Heart left ventricle (tissue), 16 donors: ENCODE measurements around the gene NFE2L2. TPM values are rescaled to one million over a fixed set of nuclear protein-coding genes. Genes with fewer than 3 reads are reported as not detected.

ENCODE experiments used
- ATAC-seq, 4 donors: fragments of 200-7000 bp; cut with Tn5 transposase; one replicate each; pipeline ENCODE4 v1.9.1; 2020 to 2022; ENCODE audit warnings: moderate library complexity in 4 of 4, mild to moderate bottlenecking in 3 of 4, moderate number of reproducible peaks in 1 of 4
- DNase-seq, 5 donors: peaks; one replicate each; pipeline ENCODE4 v3.0.0-alpha.2; 2020
- H3K27ac ChIP-seq, 12 donors: fragments of 200-600 bp; sonication (generic) in 4 of 12; one replicate each; pipeline versions ENCODE4 v1.5.0 to v1.8.0; 2016 to 2022; ENCODE audit warnings: mild to moderate bottlenecking in 2 of 12
- H3K27me3 ChIP-seq, 9 donors: fragments of 200-600 bp; sonication (generic) in 2 of 9; one replicate each; pipeline versions ENCODE4 v1.5.1 to v1.8.0; 2016 to 2022; ENCODE audit warnings: mild to moderate bottlenecking in 3 of 9
- H3K36me3 ChIP-seq, 9 donors: fragments of 200-600 bp; sonication (generic) in 2 of 9; one replicate each; pipeline versions ENCODE4 v1.5.0 to v1.8.0; 2018 to 2022; ENCODE audit warnings: mild to moderate bottlenecking in 2 of 9
- H3K4me1 ChIP-seq, 12 donors: fragments of 200-600 bp; sonication (generic) in 4 of 12; one replicate each; pipeline versions ENCODE4 v1.5.0 to v1.8.0; 2016 to 2022; ENCODE audit warnings: mild to moderate bottlenecking in 3 of 12
- H3K4me3 ChIP-seq, 12 donors: fragments of 200-600 bp; sonication (generic) in 4 of 12; one replicate each; pipeline versions ENCODE4 v1.5.0 to v1.8.0; 2017 to 2022; ENCODE audit warnings: mild to moderate bottlenecking in 9 of 12, moderate library complexity in 4 of 12
- H3K9me3 ChIP-seq, 12 donors: fragments of 200-600 bp; sonication (generic) in 4 of 12; one replicate each; pipeline versions ENCODE4 v1.5.0 to v1.8.0; 2016 to 2022; ENCODE audit warnings: mild to moderate bottlenecking in 1 of 12
- POLR2A ChIP-seq, 2 donors: fragments of 450-650 bp; IDR thresholded peaks; one replicate each; pipeline ENCODE4 v1.6.1; 2017; ENCODE audit warnings: antibody characterized with exemption in 2 of 2, mild to moderate bottlenecking in 2 of 2, moderate library complexity in 2 of 2
- WGBS, 4 donors: extraction: QIAGEN DNeasy Blood & Tissue Kit in 2 of 4; methylation state at CpG; one replicate each; pipeline versions ENCODE4 v1.1.5 to v1.1.7; 2013 to 2018; 5-methylcytosine and 5-hydroxymethylcytosine counted together
- intact Hi-C, 10 donors: fragments of 100-400 bp; cut with DNase I; formaldehyde crosslinking; loops; one replicate each; pipeline versions ENCODE4 v1.11.1 to v1.14.2; 2022
- polyA plus RNA-seq, 2 donors: library from polyadenylated mRNA; stranded (reverse); fragments of 200-250 nt; gene quantifications; one replicate each; pipeline ENCODE4 v1.2.3, GENCODE V29; 2013
- total RNA-seq, 9 donors: library from RNA; depleted of rRNA in 2 of 9; stranded (reverse); fragments of >200 nt in 2 of 9; fragmentation: NEBNext Ultra II Directional in 3 of 9; extraction: Animal tissue kit (Norgen Biotek cat#: 25700) in 3 of 9; gene quantifications; one replicate each; pipeline versions ENCODE4 v1.1.0 to v1.2.4, GENCODE V29; 2016 to 2023
- TF ChIP-seq, protein P1 (sequence below), 12 donors: fragments of 200-600 bp; sonication (generic) in 4 of 12; IDR thresholded peaks; one replicate each; pipeline versions ENCODE4 v1.5.0 to v1.8.0; 2018 to 2022; ENCODE audit warnings: antibody characterized with exemption in 12 of 12, mild to moderate bottlenecking in 5 of 12
- donor health status: ischemic (EF 13 %, LVEDD 7.1; RV severe dilation, severe dysfunction).
- donor health status: healthy with polysubstance abuse.
- donor health status: DM: no; HTN: yes; CAD: no.
- donor health status: DM: no; HTN: no; CAD: no.
- donor health status: ischemic (EF 25% LVEDD 6.9; RV normal size, moderate dysfunction).
- donor health status: ischemic (EF 25% LVEDD 5.7; RV mildly dilated, moderate dysfunction).
- donor health status: healthy.
- donor health status: DM: yes; HTN: yes; CAD: no.
- donor health status: ischemic (EF 35%, LVEDD 5.7; RV mildly dilated, moderate dysfunction).
- donor health status: nonischemic (EF 11% LVEDD 7.7; RV severe dilation, severe dysfunction).
- donor health status: DM: yes; HTN: yes; CAD: no.
- donor health status: PGD.
- donor health status: ischemic (EF 29% LVEDD 5.4; RV normal size, mild dysfunction).
- donor health status: nonischemic (EF 23%, LVEDD 6.1; RV moderate dilation, normal function).

The NFE2L2 gene
- total and polyA plus RNA-seq, 11 donors = 17.0 to 82.5 (median 54.8) TPM

DNA sequence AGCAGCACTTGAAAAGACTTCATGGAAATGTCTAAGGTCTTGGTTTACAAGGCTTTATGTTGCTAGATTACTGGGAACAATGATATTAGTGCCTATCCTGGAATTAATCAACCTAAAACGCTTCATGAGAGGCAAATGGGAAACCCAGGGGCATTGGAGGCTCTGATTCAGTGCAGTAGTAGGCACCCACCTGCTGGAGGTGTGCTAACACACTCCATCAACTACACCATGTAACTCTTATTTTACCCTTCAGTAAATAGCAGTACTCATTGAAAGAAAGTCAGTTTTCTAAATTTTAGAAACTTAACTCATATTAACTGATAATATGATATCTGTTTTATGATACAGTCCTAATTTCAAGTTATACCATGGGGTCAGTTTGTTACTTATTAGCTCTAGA lies 69.3 kb downstream of the NFE2L2 start:
- no peaks in the 10 kb centered on the region for H3K36me3 ChIP-seq
- no peaks in the 10 kb centered on the region for H3K4me1 ChIP-seq
- TF ChIP-seq POLR2A (IDR thresholded peaks at IDR 0.05) = no peak
- TF ChIP-seq, protein P1, sequence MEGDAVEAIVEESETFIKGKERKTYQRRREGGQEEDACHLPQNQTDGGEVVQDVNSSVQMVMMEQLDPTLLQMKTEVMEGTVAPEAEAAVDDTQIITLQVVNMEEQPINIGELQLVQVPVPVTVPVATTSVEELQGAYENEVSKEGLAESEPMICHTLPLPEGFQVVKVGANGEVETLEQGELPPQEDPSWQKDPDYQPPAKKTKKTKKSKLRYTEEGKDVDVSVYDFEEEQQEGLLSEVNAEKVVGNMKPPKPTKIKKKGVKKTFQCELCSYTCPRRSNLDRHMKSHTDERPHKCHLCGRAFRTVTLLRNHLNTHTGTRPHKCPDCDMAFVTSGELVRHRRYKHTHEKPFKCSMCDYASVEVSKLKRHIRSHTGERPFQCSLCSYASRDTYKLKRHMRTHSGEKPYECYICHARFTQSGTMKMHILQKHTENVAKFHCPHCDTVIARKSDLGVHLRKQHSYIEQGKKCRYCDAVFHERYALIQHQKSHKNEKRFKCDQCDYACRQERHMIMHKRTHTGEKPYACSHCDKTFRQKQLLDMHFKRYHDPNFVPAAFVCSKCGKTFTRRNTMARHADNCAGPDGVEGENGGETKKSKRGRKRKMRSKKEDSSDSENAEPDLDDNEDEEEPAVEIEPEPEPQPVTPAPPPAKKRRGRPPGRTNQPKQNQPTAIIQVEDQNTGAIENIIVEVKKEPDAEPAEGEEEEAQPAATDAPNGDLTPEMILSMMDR (IDR thresholded peaks at IDR 0.05) = no peak
- DNase-seq (no peak), ATAC-seq (no peak)
- no peak overlapping the region for H3K27ac ChIP-seq
- H3K27me3 ChIP-seq = no peaks in the 10 kb centered on the region
- no peak overlapping the region for H3K4me3 ChIP-seq
- H3K9me3 ChIP-seq = no peaks in the 10 kb centered on the region
- WGBS, 4 donors = 74 to 79% (median 78%) methylated on average over 1 of the region's 1 CpG
- intact Hi-C loops = no loop called here

- no peak for DNase-seq
- Histone ChIP-seq H3K9me3 (no peaks in the 10 kb centered on the region), H3K36me3 (no peaks in the 10 kb centered on the region), H3K4me1 (no peaks in the 10 kb centered on the region), H3K4me3 (no peak overlapping the region), H3K27ac (no peak overlapping the region), H3K27me3 (no peaks in the 10 kb centered on the region)
- 86 to 93% (median 90%) methylated on average over 4 of the region's 4 CpGs for WGBS, 4 donors
- no peak for ATAC-seq
- intact Hi-C loops = no loop called here
- TF ChIP-seq POLR2A (IDR thresholded peaks at IDR 0.05) = no peak
- TF ChIP-seq, protein P1 (IDR thresholded peaks at IDR 0.05) = no peak
Measured at GRCh38 chr2:177193240-177193639, 71.3 kb downstream of the NFE2L2 start.

- Histone ChIP-seq H3K27me3 (no peaks in the 10 kb centered on the region), H3K4me3 (no peak overlapping the region), H3K36me3 (no peaks in the 10 kb centered on the region), H3K4me1 (peaks cover 0 to 2% (median 0%) of the 10 kb centered on the region in 12 donors), H3K9me3 (no peaks in the 10 kb centered on the region), H3K27ac (no peak overlapping the region)
- TF ChIP-seq, protein P1 (IDR thresholded peaks at IDR 0.05) = no peak
- TF ChIP-seq POLR2A (IDR thresholded peaks at IDR 0.05) = no peak
- no peak for DNase-seq
- ATAC-seq = no peak
- 91 to 96% (median 94%) methylated on average over 1 of the region's 1 CpG for WGBS, 4 donors
- intact Hi-C loops = no loop called here
Measured at GRCh38 chr2:177192788-177193187, 71.7 kb downstream of the NFE2L2 start.

DNA sequence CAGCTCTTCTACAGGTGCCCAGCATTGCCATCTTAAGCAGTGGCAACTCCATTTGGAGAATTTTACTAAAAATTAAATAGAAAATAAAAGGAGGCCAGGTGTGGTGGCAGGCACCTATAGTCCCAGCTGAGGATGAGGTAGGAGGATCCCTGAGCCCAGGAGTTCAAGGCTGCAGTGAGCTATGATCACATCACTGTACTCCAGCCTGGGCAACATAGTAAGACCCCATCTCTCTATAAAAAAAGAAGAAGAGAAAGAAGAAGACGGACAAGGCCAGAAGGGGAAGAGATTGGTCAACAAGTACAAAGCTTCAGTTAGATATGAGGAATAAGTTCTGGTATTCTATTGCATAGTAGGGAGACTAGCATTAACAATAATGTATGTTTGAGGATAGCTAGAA lies 73.6 kb downstream of the NFE2L2 start:
- intact Hi-C loops = no loop called here
- H3K36me3 ChIP-seq = no peaks in the 10 kb centered on the region
- DNase-seq = no peak
- WGBS, 4 donors = 82 to 95% (median 86%) methylated on average over 1 of the region's 1 CpG
- no peak overlapping the region for H3K4me3 ChIP-seq
- no peak for TF ChIP-seq POLR2A (IDR thresholded peaks at IDR 0.05)
- TF ChIP-seq, protein P1 (IDR thresholded peaks at IDR 0.05) = no peak
- no peak overlapping the region for H3K27ac ChIP-seq
- no peaks in the 10 kb centered on the region for H3K27me3 ChIP-seq
- peaks cover 0 to 7% (median 0%) of the 10 kb centered on the region in 12 donors for H3K4me1 ChIP-seq
- ATAC-seq = no peak
- H3K9me3 ChIP-seq = no peaks in the 10 kb centered on the region
